Sigmoid colon (tissue), 4 donors: ENCODE results near the gene TRAF3IP1.

Source experiments
- CTCF ChIP-seq, 4 experiments: fragments of 450-650 bp in 3 of 4; fragments of 200-600 bp in 1 of 4; IDR thresholded peaks; one replicate each; pipeline ENCODE4 v1.5.1; 2016 to 2019; ENCODE audit warnings: antibody characterized with exemption in 4 of 4, mild to moderate bottlenecking in 3 of 4, moderate library complexity in 2 of 4
- POLR2A ChIP-seq, 2 donors: fragments of 450-650 bp; IDR thresholded peaks; one replicate each; pipeline ENCODE4 v1.6.1; 2016; ENCODE audit warnings: antibody characterized with exemption in 2 of 2, mild to moderate bottlenecking in 2 of 2, moderate library complexity in 2 of 2
- POLR2AphosphoS5 ChIP-seq, 4 donors: sonication (generic); formaldehyde crosslinking; IDR thresholded peaks; one replicate each; pipeline ENCODE4 v1.6.1; 2017; ENCODE audit warnings: antibody characterized with exemption in 4 of 4

GRCh38 chr2:238339814-238340213 is 19.5 kb downstream of the TRAF3IP1 start:
- TF ChIP-seq POLR2A (IDR thresholded peaks at IDR 0.05), result no peak
- no peak for TF ChIP-seq CTCF (IDR thresholded peaks at IDR 0.05)
- no peak for TF ChIP-seq POLR2AphosphoS5 (IDR thresholded peaks at IDR 0.05)
